SH-SY5Y (cell line): ENCODE results near the gene NTM.

Experiments
- GATA2 ChIP-seq: IDR thresholded peaks from 2 replicates; pipeline ENCODE4 v1.6.1; 2011; ENCODE audit warnings: mild to moderate bottlenecking, low read depth, low read length
- GATA3 ChIP-seq: IDR thresholded peaks from 2 replicates; pipeline ENCODE4 v1.6.1; 2011; ENCODE audit warnings: low read depth, mild to moderate bottlenecking, low read length, moderate library complexity

DNA sequence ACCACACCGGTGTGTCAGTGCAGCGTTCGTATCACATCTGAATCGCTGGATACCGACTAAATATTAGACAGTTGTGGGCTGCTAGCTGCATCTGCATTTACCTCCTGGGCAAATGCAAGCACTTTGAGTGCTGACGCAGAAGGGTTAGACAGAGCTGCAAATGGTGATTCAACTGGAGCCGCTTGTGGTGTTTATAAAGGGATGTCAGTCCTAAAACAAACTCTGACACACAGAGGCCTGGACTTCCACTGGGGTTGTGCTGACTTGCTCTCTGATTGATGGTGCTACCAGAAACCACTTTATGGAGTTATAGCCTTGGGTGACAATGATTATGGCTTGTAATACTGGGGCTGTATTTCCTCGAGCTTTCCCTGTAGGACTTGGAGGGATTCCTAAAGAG lies 374.4 kb downstream of the NTM start:
- TF ChIP-seq GATA2 (no peak), GATA3 (no peak)
